Lower lobe of right lung (tissue), 2 donors: ENCODE results near the gene GTF3C2. TPM values are rescaled to one million over a fixed set of nuclear protein-coding genes. Genes with fewer than 3 reads are reported as not detected.

Experiments
- ATAC-seq, 2 donors: fragments of 200-7000 bp; cut with Tn5 transposase; one replicate each; pipeline ENCODE4 v1.9.1; 2020 to 2022; ENCODE audit warnings: mild to moderate bottlenecking in 2 of 2, moderate library complexity in 2 of 2
- DNase-seq: peaks from one replicate; pipeline ENCODE4 v3.0.0-alpha.2; 2020
- H3K27ac ChIP-seq: fragments of 200-600 bp; one replicate; pipeline ENCODE4 v1.8.0; 2022
- H3K27me3 ChIP-seq: fragments of 200-600 bp; one replicate; pipeline ENCODE4 v1.8.0; 2022; ENCODE audit warnings: low read depth
- H3K36me3 ChIP-seq: fragments of 200-600 bp; one replicate; pipeline ENCODE4 v1.8.0; 2022; ENCODE audit warnings: mild to moderate bottlenecking
- H3K4me1 ChIP-seq: fragments of 200-600 bp; one replicate; pipeline ENCODE4 v1.8.0; 2022
- H3K4me3 ChIP-seq: fragments of 200-600 bp; one replicate; pipeline ENCODE4 v1.8.0; 2022; ENCODE audit warnings: mild to moderate bottlenecking
- H3K9me3 ChIP-seq: fragments of 200-600 bp; one replicate; pipeline ENCODE4 v1.8.0; 2022
- CTCF ChIP-seq: fragments of 200-600 bp; IDR thresholded peaks from one replicate; pipeline ENCODE4 v1.8.0; 2022; ENCODE audit warnings: antibody characterized with exemption, mild to moderate bottlenecking
- intact Hi-C: fragments of 100-400 bp; cut with DNase I; formaldehyde crosslinking; loops from one replicate; pipeline ENCODE4 v1.11.0; 2022
- total RNA-seq: library from RNA; stranded (reverse); fragmentation: NEBNext Ultra II Directional; extraction: Animal tissue kit (Norgen Biotek cat#: 25700); gene quantifications from one replicate; pipeline ENCODE4 v1.2.1, GENCODE V29; 2021
- donor health status: DM: no; HTN: yes; CAD: no; lungs with severe emphysema.

Gene GTF3C2
- total RNA-seq, 1 donor from 2014 or later, result 56.4 TPM

DNA sequence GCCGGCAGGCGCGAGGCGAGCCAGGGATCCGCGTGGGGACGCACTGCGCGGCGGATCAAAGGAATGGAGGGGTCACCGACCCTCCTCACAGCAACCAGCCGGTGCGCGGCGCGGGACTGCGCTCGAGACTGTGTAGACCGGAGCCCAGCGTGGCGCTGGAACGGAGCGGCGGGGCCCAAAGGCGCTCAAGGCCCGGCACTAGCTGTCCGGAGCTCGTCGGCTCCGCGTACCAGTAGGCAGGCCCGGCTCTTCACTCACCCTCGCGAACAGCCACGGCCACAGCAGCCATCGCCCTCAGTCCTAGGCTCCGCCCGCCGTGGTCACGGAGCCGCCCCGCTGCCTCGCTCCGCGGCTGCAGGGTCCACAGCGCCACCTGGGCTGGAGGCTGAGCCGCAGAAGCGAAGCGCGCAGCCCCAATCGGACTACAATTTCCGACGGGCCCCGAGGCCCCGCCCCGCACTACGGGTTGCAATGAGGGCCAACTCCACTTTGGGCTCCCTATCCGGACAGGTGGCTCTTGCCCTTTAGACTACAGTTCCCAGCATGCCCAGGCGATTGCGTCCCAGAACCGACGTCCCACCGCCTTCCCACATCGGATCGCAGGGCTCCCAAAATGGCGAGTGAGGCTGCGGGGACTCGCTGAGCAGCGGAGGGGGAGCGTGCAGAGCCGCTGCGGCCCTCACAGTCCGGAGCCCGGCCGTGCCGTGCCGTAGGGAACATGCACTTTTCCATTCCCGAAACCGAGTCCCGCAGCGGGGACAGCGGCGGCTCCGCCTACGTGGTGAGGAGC is 13.7 kb upstream of the GTF3C2 start, which contains the start of the genes EIF2B4 and SNX17:
Gene EIF2B4 (minus strand): TSS at position 313 of the 790 bp plus-strand sequence. CDS start 24 bp downstream, at position 289.
Gene SNX17 (plus strand): TSS at position 591 of the 790 bp plus-strand sequence. CDS start 128 bp downstream, at position 719.
- H3K4me3 ChIP-seq, result peak within 1 kb of the TSS; percentile 96
- peaks cover 37% of the 10 kb centered on the region for H3K4me1 ChIP-seq
- peaks cover 68% of the 10 kb centered on the region for H3K36me3 ChIP-seq
- H3K27me3 ChIP-seq, result no peaks in the 10 kb centered on the region
- DNase-seq (peak; percentile 99), ATAC-seq (peak; percentile 97 to 98)
- intact Hi-C loops, result no loop called here
- peak within 1 kb of the TSS; percentile 89 for H3K27ac ChIP-seq
- peak; percentile 90 for TF ChIP-seq CTCF
- no peaks in the 10 kb centered on the region for H3K9me3 ChIP-seq

DNA sequence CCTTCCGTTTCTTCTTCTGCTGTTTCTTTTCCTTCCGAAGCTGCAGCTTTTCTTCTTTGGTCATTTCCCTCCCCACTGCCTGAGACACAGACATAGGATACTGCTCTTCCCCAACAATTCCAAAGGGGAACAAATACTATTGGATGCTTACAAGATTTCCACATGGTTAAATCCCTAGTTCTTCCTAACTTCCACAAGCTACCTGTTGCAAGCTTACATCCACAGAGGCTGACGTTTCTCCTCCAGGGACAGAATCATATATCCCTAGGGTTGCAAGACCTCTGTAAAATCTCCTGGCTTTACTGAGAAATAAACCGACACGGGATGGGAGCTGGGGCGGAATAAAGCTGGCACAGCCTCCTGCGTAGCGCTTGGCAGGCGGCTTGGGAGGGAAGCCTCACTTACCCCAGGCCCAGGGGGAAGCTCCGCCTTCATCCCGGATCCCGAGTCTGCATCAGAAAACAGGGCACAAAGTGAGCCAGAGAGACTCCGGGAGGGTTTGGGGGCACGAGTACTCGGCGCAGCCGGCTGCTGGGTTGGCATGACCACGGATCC is 13.0 kb upstream of the GTF3C2 start:
- Histone ChIP-seq H3K36me3 (peaks cover 68% of the 10 kb centered on the region), H3K9me3 (no peaks in the 10 kb centered on the region), H3K27me3 (no peaks in the 10 kb centered on the region), H3K4me1 (peaks cover 37% of the 10 kb centered on the region), H3K4me3 (peak overlapping the region; percentile 96), H3K27ac (peak overlapping the region; percentile 89)
- DNase-seq (no peak), ATAC-seq (peak; percentile 43 to 59)
- TF ChIP-seq CTCF, result no peak
- intact Hi-C loops, result no loop called here

DNA sequence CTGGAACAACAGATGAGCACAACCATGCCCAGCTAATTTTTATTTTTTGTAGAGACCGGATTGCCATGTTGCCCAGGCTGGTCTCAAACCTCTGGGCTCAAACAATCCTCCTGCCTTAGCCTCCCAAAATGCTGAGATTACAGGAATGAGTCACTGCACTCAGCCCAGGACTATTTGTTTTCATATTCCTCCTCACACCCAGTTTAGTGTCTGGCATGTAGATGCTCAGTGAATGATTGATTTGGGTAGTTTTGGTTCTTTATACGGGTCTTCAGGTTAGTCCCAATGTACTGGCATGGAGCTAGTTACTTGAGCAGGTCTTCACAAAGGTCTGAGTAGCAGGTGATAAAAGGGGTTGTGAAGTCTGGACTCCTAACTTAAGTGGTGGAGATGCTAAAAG is 7.4 kb upstream of the GTF3C2 start:
- no peaks in the 10 kb centered on the region for H3K27me3 ChIP-seq
- intact Hi-C loops, result no loop called here
- no peak for TF ChIP-seq CTCF
- H3K4me3 ChIP-seq, result no peak overlapping the region
- H3K36me3 ChIP-seq, result peaks cover 55% of the 10 kb centered on the region
- ATAC-seq (no peak), DNase-seq (no peak)
- no peaks in the 10 kb centered on the region for H3K9me3 ChIP-seq
- H3K4me1 ChIP-seq, result peaks cover 6% of the 10 kb centered on the region
- no peak overlapping the region for H3K27ac ChIP-seq

- H3K36me3 ChIP-seq, result peaks cover 44% of the 10 kb centered on the region
- H3K27me3 ChIP-seq, result no peaks in the 10 kb centered on the region
- no peak for TF ChIP-seq CTCF
- H3K27ac ChIP-seq, result no peak overlapping the region
- intact Hi-C loops, result no loop called here
- no peak overlapping the region for H3K4me3 ChIP-seq
- H3K9me3 ChIP-seq, result no peaks in the 10 kb centered on the region
- no peak for DNase-seq
- H3K4me1 ChIP-seq, result peaks cover 7% of the 10 kb centered on the region
- ATAC-seq, result no peak
These were observed 6.3 kb upstream of the GTF3C2 start for GRCh38 chr2:27362678-27363420.

DNA sequence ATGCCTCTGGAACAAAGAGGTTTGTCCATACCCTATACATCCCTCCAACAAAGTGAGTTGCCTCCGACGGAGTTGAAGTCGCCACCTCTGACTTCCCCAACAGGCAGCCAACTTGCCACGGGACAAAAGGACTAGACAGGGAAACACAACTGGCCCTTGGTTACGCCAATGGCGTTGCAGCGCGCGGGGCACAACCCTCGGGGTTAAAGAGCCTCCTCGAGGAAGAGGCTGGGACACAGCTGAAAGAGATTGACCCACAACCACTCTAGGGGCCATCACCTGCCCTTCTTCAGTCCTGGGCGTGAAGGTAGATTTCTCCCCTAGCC is 545 bp downstream of the GTF3C2 start:
- intact Hi-C loops, result no loop called here

More for the DNA sequence above, 545 bp downstream of the GTF3C2 start:
- H3K36me3 ChIP-seq, result no peaks in the 10 kb centered on the region
- peak overlapping the region; percentile 99 for H3K4me3 ChIP-seq
- DNase-seq (peak; percentile 78), ATAC-seq (peak; percentile 54 to 57)
- no peaks in the 10 kb centered on the region for H3K27me3 ChIP-seq
- peak overlapping the region; percentile 95 for H3K27ac ChIP-seq
- H3K9me3 ChIP-seq, result no peaks in the 10 kb centered on the region
- H3K4me1 ChIP-seq, result peaks cover 43% of the 10 kb centered on the region
- TF ChIP-seq CTCF, result no peak
